T-cell (primary cell): ENCODE measurements around the gene GATA2. TPM values are rescaled to one million over a fixed set of nuclear protein-coding genes. Genes with fewer than 3 reads are reported as not detected.

Source experiments
- total RNA-seq, 35 experiments: library from RNA in 6 of 35; stranded (reverse) in 6 of 35; fragments of 120-200 nt in 1 of 35; gene quantifications; one replicate each; pipeline versions ENCODE4 v1.2.1 to v1.2.4 and lab custom pipeline; 2013 to 2026

GATA2 gene
- total RNA-seq, 5 donors from 2014 or later (not counting 1 experiment from before 2014, with no cell fraction given) = 0.98 to 4.6 (median 3.5) TPM

Other genes starting within 250 kb of the GATA2 start
- gene DNAJB8, start 26.3 kb downstream of the GATA2 start, total RNA-seq = not detected
- gene RPN1, start 157.6 kb upstream of the GATA2 start, total RNA-seq = 100 to 1,000 TPM in 3 of 5 donors, 10 to 100 TPM in 2; 86.1 to 119 (median 100) TPM
- 100 to 1,000 TPM; 130 to 161 (median 140) TPM for gene RAB7A, start 233.0 kb upstream of the GATA2 start, total RNA-seq